ENCODE data around the gene LIFR. TPM values are rescaled to one million over a fixed set of nuclear protein-coding genes. Genes with fewer than 3 reads are reported as not detected.

LIFR gene
- polyA plus RNA-seq, 2 of the 4 experiments (the other 2 are of a cell fraction) = 3.8 to 7.9 TPM

DNA sequence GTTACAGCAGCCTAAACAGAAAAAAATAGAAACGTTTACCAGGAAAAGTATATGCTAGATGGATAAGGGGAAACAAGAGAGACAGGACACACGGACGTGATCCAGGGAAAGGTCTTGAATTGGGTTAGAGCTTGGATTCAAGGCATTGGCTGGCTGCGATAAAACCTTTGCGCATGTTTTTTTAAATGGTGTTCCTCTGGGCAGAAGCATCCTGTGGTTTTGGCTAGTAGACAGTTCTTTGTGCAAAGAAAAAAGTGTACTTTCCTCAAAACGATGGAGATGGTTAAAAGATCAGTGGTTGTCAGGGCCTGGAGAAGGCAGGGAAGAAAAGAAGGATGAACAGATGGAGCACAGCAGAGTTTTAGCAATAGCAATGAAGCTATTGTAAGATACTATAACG is 37.5 kb upstream of the LIFR start:
- CTCF ChIA-PET = interaction anchor here (0.7 kb wide), 1 partner anchor 215 kb away, joined by 3 read pairs; no protein-coding TSS in a partner anchor
- ATAC-seq (no peak), DNase-seq (ENCODE audit: low read depth in 1 of 2, low spot score in 1 of 2) (no peak), FAIRE-seq (no peak)
- 67% methylated on average over 7 of the region's 7 CpGs for WGBS (ENCODE audit: missing lambda C conversion rate)
- no peaks in the 10 kb centered on the region for H3K9me3 ChIP-seq
- no peak for TF ChIP-seq RFX5 (IDR thresholded peaks at IDR 0.05)
- TF ChIP-seq, protein P1, sequence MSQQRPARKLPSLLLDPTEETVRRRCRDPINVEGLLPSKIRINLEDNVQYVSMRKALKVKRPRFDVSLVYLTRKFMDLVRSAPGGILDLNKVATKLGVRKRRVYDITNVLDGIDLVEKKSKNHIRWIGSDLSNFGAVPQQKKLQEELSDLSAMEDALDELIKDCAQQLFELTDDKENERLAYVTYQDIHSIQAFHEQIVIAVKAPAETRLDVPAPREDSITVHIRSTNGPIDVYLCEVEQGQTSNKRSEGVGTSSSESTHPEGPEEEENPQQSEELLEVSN (IDR thresholded peaks at IDR 0.05; ENCODE audit: borderline replicate concordance, low read depth) = no peak
- no peak for TF ChIP-seq KDM5A (IDR thresholded peaks at IDR 0.05)
- no peak for TF ChIP-seq TFCP2L1 (CRISPR knock-in tag; IDR thresholded peaks at IDR 0.05)
- TF ChIP-seq HDAC2 (IDR thresholded peaks at IDR 0.05) = no peak
- TF ChIP-seq, protein P2, sequence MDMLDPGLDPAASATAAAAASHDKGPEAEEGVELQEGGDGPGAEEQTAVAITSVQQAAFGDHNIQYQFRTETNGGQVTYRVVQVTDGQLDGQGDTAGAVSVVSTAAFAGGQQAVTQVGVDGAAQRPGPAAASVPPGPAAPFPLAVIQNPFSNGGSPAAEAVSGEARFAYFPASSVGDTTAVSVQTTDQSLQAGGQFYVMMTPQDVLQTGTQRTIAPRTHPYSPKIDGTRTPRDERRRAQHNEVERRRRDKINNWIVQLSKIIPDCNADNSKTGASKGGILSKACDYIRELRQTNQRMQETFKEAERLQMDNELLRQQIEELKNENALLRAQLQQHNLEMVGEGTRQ (IDR thresholded peaks at IDR 0.05) = no peak
- no peak for TF ChIP-seq CHD4 (IDR thresholded peaks at IDR 0.05; ENCODE audit: borderline replicate concordance)
- no peak for TF ChIP-seq MYC (IDR thresholded peaks at IDR 0.05; ENCODE audit: borderline replicate concordance, low read length)
- H3K4me1 ChIP-seq = peaks cover 14% of the 10 kb centered on the region
- H3K4me2 ChIP-seq = no peak overlapping the region
- no peak overlapping the region for H3K27ac ChIP-seq
- POLR2A ChIA-PET = no interaction called here
- no peak overlapping the region for H3K4me3 ChIP-seq

DNA sequence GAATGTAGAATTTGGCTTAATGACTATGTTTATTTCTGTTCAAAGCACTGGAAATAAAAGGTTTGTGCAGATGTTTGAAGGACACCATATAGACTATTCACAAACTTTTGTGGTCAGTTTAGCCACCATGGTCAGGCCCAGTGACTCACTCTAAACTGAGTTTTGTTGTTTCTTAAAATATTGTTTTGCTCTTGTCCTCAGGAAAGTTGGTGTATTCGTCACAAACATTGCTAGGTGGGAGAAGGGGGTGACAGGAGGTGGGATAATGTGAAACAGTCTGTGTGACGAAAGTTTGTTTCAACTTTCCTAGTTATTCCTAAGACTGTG is 35.0 kb upstream of the LIFR start:
- no peak for DNase-seq (ENCODE audit: low read depth in 1 of 2, low spot score in 1 of 2)
- TF ChIP-seq, protein P3, sequence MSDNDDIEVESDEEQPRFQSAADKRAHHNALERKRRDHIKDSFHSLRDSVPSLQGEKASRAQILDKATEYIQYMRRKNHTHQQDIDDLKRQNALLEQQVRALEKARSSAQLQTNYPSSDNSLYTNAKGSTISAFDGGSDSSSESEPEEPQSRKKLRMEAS (IDR thresholded peaks at IDR 0.05) = no peak
- no peak for TF ChIP-seq JUN (IDR thresholded peaks at IDR 0.05)
- no peak for TF ChIP-seq NPAS2 (CRISPR knock-in tag; IDR thresholded peaks at IDR 0.05; ENCODE audit: borderline replicate concordance)
- no peak for TF ChIP-seq HDAC2 (IDR thresholded peaks at IDR 0.05)
- TF ChIP-seq, protein P4, sequence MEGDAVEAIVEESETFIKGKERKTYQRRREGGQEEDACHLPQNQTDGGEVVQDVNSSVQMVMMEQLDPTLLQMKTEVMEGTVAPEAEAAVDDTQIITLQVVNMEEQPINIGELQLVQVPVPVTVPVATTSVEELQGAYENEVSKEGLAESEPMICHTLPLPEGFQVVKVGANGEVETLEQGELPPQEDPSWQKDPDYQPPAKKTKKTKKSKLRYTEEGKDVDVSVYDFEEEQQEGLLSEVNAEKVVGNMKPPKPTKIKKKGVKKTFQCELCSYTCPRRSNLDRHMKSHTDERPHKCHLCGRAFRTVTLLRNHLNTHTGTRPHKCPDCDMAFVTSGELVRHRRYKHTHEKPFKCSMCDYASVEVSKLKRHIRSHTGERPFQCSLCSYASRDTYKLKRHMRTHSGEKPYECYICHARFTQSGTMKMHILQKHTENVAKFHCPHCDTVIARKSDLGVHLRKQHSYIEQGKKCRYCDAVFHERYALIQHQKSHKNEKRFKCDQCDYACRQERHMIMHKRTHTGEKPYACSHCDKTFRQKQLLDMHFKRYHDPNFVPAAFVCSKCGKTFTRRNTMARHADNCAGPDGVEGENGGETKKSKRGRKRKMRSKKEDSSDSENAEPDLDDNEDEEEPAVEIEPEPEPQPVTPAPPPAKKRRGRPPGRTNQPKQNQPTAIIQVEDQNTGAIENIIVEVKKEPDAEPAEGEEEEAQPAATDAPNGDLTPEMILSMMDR (IDR thresholded peaks at IDR 0.05) = no peak
- no peak for TF ChIP-seq BHLHE40 (IDR thresholded peaks at IDR 0.05; ENCODE audit: low read depth, low read length)
- no peak for TF ChIP-seq RAD21 (conservative IDR thresholded peaks at IDR 0.05 in 1 of 2, IDR thresholded peaks at IDR 0.05 in 1 of 2)
- no peak for TF ChIP-seq ZNF302 (CRISPR knock-in tag; IDR thresholded peaks at IDR 0.05)
- no peak for TF ChIP-seq HOXB5 (CRISPR knock-in tag; IDR thresholded peaks at IDR 0.05)
- H3K27ac ChIP-seq = no peak overlapping the region
- ChIA-PET POLR2A (no interaction called here), CTCF (interaction anchor here (0.6 kb wide), 1 partner anchor 150 kb away, joined by 3 read pairs; no protein-coding TSS in a partner anchor)
- no peak for ATAC-seq
- 0 out of 3 replicates have a peak, but pooled peaks cover 2% of the 10 kb centered on the region for H3K4me1 ChIP-seq
- no peak overlapping the region for H3K4me3 ChIP-seq
- WGBS (ENCODE audit: missing lambda C conversion rate) = 67% methylated on average over 2 of the region's 2 CpGs
- no peaks in the 10 kb centered on the region for H3K9me3 ChIP-seq
- no peak overlapping the region for H3K4me2 ChIP-seq
- no peak for FAIRE-seq

DNA sequence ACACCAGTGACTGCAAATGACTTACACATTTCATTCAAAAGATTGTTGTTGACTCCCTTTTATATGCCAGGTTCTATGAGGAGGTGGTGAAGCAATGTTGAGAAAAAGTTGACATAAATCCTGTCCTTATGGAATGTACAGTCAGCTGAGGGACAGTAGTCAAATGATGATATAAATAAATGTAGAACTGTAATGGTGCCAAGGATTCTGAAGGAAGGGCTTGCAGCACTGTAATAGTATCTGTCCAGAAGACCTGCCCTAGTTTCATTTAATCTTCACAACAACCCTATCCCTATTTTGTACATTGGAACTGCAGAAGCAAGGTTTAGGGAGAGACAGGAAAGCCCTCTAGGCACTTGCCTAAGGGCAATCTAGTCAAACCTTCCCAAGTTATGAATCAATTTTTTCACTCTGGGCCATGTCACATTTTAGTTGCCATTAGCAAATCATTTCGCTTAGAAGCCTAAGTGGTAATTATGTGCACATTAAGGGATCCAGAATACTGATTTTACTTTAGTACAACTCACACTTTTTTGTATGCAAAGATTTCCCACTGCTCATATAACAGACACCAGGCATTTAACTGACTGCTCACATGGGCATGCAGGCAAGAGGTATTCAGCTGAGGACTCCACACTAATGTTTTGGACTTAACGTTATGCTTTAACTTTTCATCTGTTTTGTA is 34.5 kb upstream of the LIFR start:
- TF ChIP-seq ZC3H11A (IDR thresholded peaks at IDR 0.05) = no peak
- no peak for TF ChIP-seq MAZ (IDR thresholded peaks at IDR 0.05; ENCODE audit: borderline replicate concordance, low read depth, low read length)
- no peak for TF ChIP-seq POLR2AphosphoS2 (conservative IDR thresholded peaks at IDR 0.05; ENCODE audit: low read length)
- no peak for TF ChIP-seq CHD2 (IDR thresholded peaks at IDR 0.05; ENCODE audit: low read length, partially characterized antibody)
- TF ChIP-seq RARB (CRISPR knock-in tag; IDR thresholded peaks at IDR 0.05) = no peak
- no peak for TF ChIP-seq TP53 (CRISPR knock-in tag; IDR thresholded peaks at IDR 0.05)
- TF ChIP-seq, protein P5, sequence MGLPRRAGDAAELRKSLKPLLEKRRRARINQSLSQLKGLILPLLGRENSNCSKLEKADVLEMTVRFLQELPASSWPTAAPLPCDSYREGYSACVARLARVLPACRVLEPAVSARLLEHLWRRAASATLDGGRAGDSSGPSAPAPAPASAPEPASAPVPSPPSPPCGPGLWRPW (IDR thresholded peaks at IDR 0.05) = no peak
- TF ChIP-seq POLR2A (IDR thresholded peaks at IDR 0.05; ENCODE audit: low read length) = no peak
- no peak for TF ChIP-seq RAD21 (conservative IDR thresholded peaks at IDR 0.05 in 1 of 2, IDR thresholded peaks at IDR 0.05 in 1 of 2)
- no peak for TF ChIP-seq FOSL2 (IDR thresholded peaks at IDR 0.05)
- no peak for TF ChIP-seq FOSL2 (CRISPR knock-in tag; IDR thresholded peaks at IDR 0.05)
- TF ChIP-seq HOXA7 (CRISPR knock-in tag; IDR thresholded peaks at IDR 0.05) = no peak
- TF ChIP-seq GATA3 (IDR thresholded peaks at IDR 0.05; ENCODE audit: borderline replicate concordance) = no peak
- no peak for TF ChIP-seq NPAS2 (CRISPR knock-in tag; IDR thresholded peaks at IDR 0.05; ENCODE audit: borderline replicate concordance)
- TF ChIP-seq, protein P4 (IDR thresholded peaks at IDR 0.05) = no peak
- TF ChIP-seq EHMT2 (IDR thresholded peaks at IDR 0.05; ENCODE audit: low read depth) = no peak
- no peak for TF ChIP-seq ZNF302 (CRISPR knock-in tag; IDR thresholded peaks at IDR 0.05)
- no peak for DNase-seq (ENCODE audit: low read depth in 1 of 2, low spot score in 1 of 2)
- 85% methylated on average over 2 of the region's 2 CpGs for WGBS (ENCODE audit: missing lambda C conversion rate)
- H3K4me3 ChIP-seq = no peak overlapping the region
- no peaks in the 10 kb centered on the region for H3K4me1 ChIP-seq
- CTCF ChIA-PET = no interaction called here
- FAIRE-seq = no peak
- no peak overlapping the region for H3K27ac ChIP-seq
- no peak for ATAC-seq
- POLR2A ChIA-PET = no interaction called here
- no peaks in the 10 kb centered on the region for H3K9me3 ChIP-seq
- no peak overlapping the region for H3K4me2 ChIP-seq

Data from A549 (cell line).